ENCODE measurements around the gene PARP14.

PARP14 gene

DNA sequence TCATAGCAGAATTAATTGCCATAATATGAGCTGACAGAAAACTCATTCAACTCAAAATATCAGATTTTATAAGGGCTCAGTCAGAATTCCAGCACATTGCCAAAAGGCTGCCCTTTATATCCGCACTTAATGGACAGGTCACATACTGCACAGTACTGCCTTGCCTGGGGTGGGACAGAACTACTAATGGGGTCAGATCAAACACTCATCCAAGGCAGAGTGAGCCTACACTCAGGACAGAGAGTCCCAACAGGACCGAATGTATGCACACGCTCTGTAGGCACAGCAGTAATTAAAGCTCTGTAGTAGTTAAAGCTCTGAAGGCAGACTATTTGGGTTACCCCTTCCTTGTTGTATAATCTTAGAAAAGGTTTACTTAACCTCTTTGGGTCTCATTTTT is 85.8 kb downstream of the PARP14 start:
- Histone ChIP-seq H3K27ac (ENCODE audit: low read depth, low read length, poor library complexity, severe bottlenecking) (no peak overlapping the region), H4K20me1 (ENCODE audit: insufficient read depth, low read length) (no peaks in the 10 kb centered on the region), H3K79me2 (ENCODE audit: insufficient read depth, low read length) (no peaks in the 10 kb centered on the region), H3K9me2 (ENCODE audit: low read depth, low read length) (no peaks in the 10 kb centered on the region), H3K4me1 (ENCODE audit: insufficient read depth, low read length, severe bottlenecking) (no peaks in the 10 kb centered on the region), H3K4me2 (ENCODE audit: low read length) (no peak overlapping the region), H3K36me3 (ENCODE audit: insufficient read depth, low read length) (peaks cover 17% of the 10 kb centered on the region; the same call in 1 of the 2 replicates), H3K27me3 (ENCODE audit: insufficient read depth, low read length) (no peaks in the 10 kb centered on the region), H3K9me3 (ENCODE audit: low read length) (no peaks in the 10 kb centered on the region), H3K9ac (ENCODE audit: low read length) (no peak overlapping the region), H2AFZ (ENCODE audit: low read length) (no peak overlapping the region), H3K4me3 (ENCODE audit: low read depth, low read length, poor library complexity, severe bottlenecking) (no peak overlapping the region), H3F3A (ENCODE audit: insufficient read depth, low read length) (no peaks in the 10 kb centered on the region)
- TF ChIP-seq, protein P1, sequence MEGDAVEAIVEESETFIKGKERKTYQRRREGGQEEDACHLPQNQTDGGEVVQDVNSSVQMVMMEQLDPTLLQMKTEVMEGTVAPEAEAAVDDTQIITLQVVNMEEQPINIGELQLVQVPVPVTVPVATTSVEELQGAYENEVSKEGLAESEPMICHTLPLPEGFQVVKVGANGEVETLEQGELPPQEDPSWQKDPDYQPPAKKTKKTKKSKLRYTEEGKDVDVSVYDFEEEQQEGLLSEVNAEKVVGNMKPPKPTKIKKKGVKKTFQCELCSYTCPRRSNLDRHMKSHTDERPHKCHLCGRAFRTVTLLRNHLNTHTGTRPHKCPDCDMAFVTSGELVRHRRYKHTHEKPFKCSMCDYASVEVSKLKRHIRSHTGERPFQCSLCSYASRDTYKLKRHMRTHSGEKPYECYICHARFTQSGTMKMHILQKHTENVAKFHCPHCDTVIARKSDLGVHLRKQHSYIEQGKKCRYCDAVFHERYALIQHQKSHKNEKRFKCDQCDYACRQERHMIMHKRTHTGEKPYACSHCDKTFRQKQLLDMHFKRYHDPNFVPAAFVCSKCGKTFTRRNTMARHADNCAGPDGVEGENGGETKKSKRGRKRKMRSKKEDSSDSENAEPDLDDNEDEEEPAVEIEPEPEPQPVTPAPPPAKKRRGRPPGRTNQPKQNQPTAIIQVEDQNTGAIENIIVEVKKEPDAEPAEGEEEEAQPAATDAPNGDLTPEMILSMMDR (IDR thresholded peaks at IDR 0.05; ENCODE audit: low read length) = no peak
- no peak for TF ChIP-seq EZH2 (IDR thresholded peaks at IDR 0.05; ENCODE audit: borderline replicate concordance, low read length)

DNA sequence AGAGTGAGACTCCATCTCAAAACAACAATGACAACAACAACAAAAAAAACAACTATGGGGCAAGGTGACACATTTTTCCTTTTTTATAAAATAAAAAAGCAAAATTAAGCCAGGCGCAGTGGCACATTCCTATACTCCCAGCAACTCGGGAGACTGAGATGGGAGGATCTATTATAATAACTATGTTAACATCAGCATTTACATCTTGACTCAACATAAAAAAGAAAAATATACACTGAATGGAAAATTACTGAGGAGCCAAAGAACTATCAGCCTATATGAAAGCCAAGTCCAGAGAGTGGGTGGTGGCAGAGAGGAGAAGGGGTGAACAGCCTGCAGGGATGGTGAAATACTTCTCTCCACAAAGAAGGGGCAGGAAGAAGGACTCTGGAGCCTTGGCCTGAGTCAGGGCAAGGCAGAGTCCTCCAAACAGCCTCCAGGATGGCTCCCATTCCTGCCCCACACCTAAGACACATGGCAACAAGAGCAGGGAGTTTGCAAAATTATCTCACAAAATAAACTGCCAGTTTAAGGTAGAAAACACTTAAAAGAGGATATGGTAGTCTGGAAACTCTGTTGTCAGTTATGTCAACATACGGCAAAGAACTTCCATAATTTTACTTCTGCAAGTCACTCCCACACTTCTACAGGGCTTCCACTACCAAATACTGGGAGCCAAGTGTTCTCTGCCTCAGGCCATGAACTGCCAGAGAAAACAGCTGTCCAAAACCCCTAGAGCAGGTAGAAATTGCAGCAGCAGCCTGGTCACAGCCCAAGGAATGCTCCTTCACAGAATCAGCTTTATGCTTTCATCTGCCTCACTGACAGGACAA is 87.1 kb downstream of the PARP14 start:
- Histone ChIP-seq H3F3A (ENCODE audit: insufficient read depth, low read length) (0 out of 2 replicates have a peak, but pooled peaks cover 4% of the 10 kb centered on the region), H3K9ac (ENCODE audit: low read length) (no peak overlapping the region), H3K4me1 (ENCODE audit: insufficient read depth, low read length, severe bottlenecking) (no peaks in the 10 kb centered on the region), H3K36me3 (ENCODE audit: insufficient read depth, low read length) (peaks cover 17% of the 10 kb centered on the region; the same call in 1 of the 2 replicates), H4K20me1 (ENCODE audit: insufficient read depth, low read length) (no peaks in the 10 kb centered on the region), H3K9me3 (ENCODE audit: low read length) (no peaks in the 10 kb centered on the region), H3K4me3 (ENCODE audit: low read depth, low read length, poor library complexity, severe bottlenecking) (no peak overlapping the region), H3K9me2 (ENCODE audit: low read depth, low read length) (no peaks in the 10 kb centered on the region), H2AFZ (ENCODE audit: low read length) (no peak overlapping the region), H3K79me2 (ENCODE audit: insufficient read depth, low read length) (no peaks in the 10 kb centered on the region), H3K27me3 (ENCODE audit: insufficient read depth, low read length) (no peaks in the 10 kb centered on the region), H3K27ac (ENCODE audit: low read depth, low read length, poor library complexity, severe bottlenecking) (no peak overlapping the region), H3K4me2 (ENCODE audit: low read length) (no peak overlapping the region)
- TF ChIP-seq EZH2 (IDR thresholded peaks at IDR 0.05; ENCODE audit: borderline replicate concordance, low read length) = no peak

DNA sequence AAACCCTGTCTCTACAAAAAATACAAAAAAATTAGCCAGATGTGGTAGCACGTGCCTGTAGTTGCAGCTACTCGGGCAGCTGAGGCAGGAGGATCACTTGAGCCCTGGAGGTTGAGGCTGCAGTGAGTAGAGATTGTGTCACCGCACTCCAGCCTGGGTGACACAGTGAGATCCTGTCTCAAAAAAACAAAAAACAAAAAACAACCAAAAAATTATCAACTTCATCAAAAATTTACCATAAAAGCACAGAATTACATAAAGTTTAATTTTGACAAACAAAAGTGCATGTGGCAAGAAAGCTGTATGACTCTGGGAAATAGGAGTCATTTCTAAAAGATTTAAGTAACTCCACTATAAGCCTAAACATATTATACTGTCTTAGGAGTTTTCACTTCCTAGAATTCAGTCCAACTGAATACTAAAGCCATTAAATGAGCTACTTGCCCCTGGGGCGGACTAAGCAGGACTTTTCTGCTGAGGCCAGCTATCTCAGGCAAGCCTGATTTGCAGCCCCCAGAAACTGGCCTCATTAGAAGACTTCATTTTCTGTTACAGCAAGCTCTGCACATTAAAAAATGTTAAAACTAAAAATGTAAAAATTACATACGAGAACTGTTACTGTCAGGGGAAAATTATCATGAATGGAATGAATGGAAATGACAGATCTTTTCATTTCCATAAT is 90.0 kb downstream of the PARP14 start:
- Histone ChIP-seq H3K4me1 (ENCODE audit: insufficient read depth, low read length, severe bottlenecking) (no peaks in the 10 kb centered on the region), H3K9ac (ENCODE audit: low read length) (no peak overlapping the region), H3K9me2 (ENCODE audit: low read depth, low read length) (no peaks in the 10 kb centered on the region), H3K4me2 (ENCODE audit: low read length) (no peak overlapping the region), H3K36me3 (ENCODE audit: insufficient read depth, low read length) (peaks cover 12% of the 10 kb centered on the region), H4K20me1 (ENCODE audit: insufficient read depth, low read length) (no peaks in the 10 kb centered on the region), H3F3A (ENCODE audit: insufficient read depth, low read length) (0 out of 2 replicates have a peak, but pooled peaks cover 4% of the 10 kb centered on the region), H3K27ac (ENCODE audit: low read depth, low read length, poor library complexity, severe bottlenecking) (no peak overlapping the region), H3K27me3 (ENCODE audit: insufficient read depth, low read length) (no peaks in the 10 kb centered on the region), H2AFZ (ENCODE audit: low read length) (no peak overlapping the region), H3K9me3 (ENCODE audit: low read length) (no peaks in the 10 kb centered on the region), H3K79me2 (ENCODE audit: insufficient read depth, low read length) (no peaks in the 10 kb centered on the region), H3K4me3 (ENCODE audit: low read depth, low read length, poor library complexity, severe bottlenecking) (no peak overlapping the region)
- TF ChIP-seq, protein P1 (IDR thresholded peaks at IDR 0.05; ENCODE audit: low read length) = no peak
- TF ChIP-seq EZH2 (IDR thresholded peaks at IDR 0.05; ENCODE audit: borderline replicate concordance, low read length) = no peak
